GM19324 (cell line): Measurements from ENCODE around the gene SYNJ1.
"Not testable (repeated sequence)": the region's sequence is repeated elsewhere in the genome, so short reads cannot be mapped to it uniquely, and the experiment has no call there.

Source experiments
- ATAC-seq: cut with Tn5 transposase; IDR thresholded peaks from one replicate; pipeline ENCODE4 v1.9.1; 2021; ENCODE audit warnings: mild to moderate bottlenecking, moderate library complexity; ENCODE audit not compliant: unreplicated experiment, low FRiP score

SYNJ1 gene

DNA sequence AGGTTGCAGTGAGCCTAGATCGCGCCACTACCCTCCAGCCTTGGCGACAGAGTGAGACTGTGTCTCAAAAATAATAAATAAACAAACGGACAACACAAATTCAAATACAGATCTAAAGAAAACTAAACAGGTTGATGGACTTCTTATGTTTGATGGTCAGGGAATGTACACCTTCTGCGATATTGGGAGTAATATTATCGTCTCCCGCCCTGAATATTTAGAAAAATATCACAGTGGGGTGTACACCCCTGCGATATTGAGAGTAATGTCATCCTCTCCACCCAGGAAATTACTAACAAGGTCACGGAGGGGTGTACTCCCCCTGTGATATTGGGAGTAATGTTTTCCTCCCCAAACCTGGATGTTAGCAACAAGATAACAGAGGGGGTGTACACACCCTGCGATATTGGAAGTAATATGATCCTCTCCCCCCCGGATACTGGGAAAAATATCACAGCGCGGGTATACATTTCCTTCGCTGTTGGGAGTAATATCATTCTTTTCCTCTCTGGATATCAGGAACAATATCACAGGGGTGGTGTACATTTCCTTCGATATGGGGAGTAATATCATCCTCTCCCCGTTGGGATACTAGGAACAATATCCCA, 114.3 kb downstream of the SYNJ1 start:
- no peak for ATAC-seq

DNA sequence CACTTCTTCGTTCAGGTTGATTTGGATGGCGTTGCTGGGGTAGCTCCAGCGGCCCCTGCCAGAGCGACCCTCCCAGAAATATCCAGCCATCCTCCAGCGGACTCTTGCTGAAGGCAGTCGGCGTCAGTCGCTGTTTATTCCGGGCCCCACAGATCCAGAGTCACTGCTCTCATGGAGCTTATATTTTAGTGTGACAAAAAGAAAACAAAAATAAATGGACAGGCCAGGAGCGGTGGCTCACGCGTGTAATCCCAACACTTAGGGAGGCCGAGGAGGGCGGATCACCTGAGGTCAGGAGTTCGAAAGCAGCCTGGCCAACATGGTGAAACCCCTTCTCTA, 114.8 kb downstream of the SYNJ1 start:
- no peak for ATAC-seq

DNA sequence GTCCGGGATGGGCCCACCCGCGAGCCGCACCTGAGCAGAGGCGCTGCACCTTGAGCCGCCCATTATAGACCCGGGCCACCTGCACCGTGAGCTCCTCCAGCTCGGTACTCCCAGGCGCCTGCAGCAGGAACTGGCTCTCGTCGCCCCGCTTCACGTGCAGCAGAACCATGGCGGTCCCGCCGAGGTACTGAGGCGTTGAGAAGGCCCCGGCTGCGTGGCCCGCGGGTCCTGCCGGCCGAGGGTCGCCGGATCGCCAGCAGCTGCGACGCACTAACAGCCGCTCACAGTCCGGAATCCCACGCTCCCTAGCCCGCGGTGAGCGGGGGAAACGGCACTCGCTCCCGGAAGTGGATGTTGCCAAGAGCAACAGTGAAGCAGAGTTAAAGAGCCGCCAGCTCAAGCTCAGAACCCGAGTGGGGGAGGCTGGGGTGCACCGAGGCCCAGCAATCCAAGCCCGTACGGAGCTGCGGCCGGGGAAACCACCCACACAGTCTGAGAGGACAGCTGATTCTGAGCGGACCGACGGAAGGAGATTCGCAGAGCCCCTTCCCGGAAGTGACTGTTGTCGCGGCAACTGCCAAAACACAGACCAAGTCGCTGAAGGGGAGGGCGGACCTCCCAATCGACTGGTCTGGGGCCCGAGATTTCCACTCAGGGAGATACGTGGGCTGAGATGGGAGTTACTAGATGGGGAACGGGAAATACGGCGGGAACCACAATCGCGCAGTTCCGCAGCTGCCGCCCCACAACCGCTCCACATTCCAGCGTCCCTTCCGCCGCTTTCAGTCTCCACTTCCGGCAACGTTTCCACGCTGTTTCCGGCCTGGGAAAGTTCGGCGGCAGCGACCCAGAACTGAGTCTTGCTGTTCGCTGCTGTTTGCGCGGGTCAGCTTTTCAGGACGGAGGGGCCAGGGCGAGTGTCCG, 115.5 kb downstream of the SYNJ1 start, which contains the start of gene CFAP298:
CFAP298 (minus strand) TSS at position 303 of the 924 bp plus-strand sequence; CDS start at position 169, 134 bp downstream.
- ATAC-seq: peak; percentile 98

DNA sequence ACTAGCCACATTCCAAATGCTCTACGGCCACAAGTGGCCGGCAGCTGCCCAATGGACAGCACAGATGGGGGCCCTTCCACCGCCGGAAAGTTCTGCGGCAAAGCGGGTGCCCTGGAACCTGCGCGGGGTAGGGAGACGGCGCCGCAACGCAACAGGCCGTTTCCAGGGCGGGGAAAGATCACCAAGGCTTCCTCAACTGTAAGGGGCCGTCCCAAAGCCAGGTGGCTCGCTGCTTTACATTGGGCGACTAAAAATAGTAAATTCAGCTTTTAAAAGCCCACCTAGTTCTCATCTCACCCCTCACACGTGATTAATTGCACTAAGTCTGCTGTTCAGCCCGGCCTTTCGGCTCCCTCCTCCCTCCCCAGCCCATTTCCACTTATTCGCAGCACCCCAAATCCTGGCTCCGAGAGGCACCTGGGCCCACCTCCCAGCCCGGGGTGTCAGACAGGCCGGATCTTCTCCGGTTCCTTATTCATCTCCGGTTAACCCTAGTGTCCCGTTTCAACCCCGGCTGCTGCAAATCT, 116.3 kb downstream of the SYNJ1 start:
- no peak for ATAC-seq

DNA sequence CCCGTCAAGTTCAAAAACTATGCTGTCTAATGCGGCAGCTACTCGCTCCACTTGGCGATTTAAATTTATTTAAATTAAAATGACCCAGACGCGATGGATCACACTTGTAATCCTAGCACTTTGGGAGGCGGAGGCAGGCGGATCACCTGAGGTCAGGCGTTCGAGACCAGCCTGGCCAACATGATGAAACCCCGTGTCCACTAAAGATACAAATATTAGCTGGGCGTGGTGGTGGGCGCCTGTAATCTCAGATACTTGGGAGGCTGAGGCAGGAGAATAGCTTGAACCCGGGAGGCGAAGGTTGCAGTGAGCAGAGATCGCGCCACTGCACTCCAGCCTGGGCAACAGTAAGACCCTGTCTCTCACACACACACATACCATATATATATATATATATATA, 116.9 kb downstream of the SYNJ1 start:
- not testable (repeated sequence) for ATAC-seq

DNA sequence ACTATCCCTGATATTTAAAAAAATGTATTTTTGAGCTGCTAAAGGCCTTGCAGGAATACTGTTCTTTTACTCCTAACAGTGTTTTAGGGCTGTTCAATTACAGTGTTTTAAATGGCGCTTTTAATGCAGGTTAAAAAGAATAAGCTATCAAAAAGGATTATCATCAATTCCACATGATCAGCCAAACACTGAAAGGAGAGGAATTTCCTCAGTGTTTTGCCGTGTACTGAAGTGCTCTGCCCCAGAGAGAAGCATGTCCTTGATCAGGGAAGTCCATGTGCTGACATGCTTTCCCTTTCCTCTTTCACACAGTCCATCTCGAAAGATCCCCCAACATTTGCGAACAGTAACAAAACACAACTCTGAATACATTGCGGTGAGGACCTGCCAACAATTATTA, 119.0 kb downstream of the SYNJ1 start:
- ATAC-seq: no peak

DNA sequence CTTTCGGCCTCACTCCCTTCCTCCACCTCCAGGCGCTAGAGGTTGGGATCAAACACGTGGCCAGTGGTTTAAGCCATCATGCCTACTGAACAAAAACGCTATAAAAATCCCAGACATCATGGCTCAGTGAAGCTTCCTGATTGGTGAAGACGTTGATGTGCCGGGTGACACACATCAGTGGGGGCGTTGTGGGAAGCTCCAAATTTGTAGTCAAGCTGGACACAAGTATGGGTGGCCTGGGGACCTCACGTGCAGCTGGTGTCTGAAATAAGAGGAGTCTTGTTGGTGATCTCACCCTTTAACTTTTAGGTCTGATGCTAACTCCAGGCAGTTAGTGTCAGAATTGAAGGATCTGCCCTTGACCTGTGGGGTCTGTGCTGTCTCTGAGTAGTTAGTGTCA, 122.3 kb downstream of the SYNJ1 start:
- no peak for ATAC-seq

DNA sequence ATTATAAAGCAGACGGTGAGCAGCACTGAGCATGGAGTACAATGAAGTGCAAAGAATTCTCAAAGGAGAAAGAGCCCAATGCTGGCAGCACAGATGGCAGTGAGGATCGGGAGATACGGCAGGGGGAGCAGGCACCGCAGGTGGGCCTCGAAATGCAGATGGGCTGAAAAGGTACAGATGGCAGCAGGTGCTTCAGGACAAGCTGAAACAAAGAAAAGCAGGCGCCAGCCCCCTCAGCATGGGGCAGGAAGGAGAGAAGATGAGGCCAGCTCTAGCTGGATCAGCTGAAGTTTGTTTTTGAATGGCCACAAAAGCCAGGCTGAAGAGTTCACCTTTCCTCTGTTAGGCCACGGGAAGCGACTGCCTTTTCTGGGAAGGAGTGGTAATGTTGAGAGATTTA, 123.3 kb downstream of the SYNJ1 start:
- ATAC-seq: no peak

DNA sequence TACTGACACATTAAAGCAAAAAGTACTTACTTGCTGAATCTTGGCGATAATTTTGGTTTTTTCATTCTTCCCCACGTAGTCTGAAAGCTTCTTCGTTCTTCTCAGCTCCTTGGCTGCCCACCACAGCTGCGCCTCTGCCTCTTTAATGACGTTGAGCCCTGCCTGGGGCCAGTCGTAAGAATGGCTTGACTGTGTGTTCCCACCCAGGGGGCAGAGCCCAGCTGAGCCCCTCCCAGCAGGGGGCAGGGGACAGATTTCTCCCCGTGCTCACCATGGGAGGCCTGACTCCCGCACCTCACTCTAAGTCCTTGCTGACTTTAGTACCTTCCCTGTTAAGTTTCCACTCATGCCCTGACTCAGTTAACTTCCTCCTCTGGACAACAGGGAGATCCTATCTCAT, 124.7 kb downstream of the SYNJ1 start:
- no peak for ATAC-seq

DNA sequence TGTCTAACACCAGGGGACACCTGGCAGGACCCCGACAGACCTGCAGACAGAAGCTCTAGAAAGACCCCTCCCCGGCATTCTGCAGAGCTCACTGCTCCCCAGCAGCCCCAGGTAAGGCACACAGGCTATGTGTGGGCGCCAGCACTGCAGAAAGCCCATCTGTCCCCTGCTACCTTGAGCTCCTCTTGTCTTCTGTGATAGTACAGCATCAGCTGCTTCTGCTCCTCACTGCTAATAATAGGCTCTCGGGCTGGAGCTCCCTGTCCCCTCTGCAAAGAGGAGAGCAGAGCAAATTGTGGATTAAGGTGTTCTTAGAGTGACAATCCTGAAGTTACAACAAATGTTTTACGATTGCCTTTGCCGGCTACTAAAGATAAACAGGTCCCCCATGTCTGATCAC, 125.7 kb downstream of the SYNJ1 start:
- ATAC-seq: no peak

DNA sequence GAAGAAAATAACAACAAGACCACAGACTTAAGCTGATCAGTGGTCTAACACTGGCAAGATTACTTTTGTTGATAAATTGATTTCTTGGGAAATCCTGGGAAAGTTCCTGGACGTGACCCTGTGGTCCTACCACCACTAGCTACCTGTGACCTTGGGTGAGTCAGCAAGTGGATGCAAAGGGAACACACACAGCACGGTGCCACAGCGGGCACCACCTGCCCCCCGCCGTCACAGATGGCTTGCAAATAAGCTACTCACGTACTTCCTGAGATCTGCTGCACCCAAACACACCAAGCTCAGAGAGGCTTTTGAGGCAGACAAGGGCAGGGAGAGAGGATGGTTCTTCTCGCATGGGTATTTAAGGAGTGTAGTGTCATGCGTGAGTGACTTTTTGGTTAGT, 128.3 kb downstream of the SYNJ1 start:
- no peak for ATAC-seq

DNA sequence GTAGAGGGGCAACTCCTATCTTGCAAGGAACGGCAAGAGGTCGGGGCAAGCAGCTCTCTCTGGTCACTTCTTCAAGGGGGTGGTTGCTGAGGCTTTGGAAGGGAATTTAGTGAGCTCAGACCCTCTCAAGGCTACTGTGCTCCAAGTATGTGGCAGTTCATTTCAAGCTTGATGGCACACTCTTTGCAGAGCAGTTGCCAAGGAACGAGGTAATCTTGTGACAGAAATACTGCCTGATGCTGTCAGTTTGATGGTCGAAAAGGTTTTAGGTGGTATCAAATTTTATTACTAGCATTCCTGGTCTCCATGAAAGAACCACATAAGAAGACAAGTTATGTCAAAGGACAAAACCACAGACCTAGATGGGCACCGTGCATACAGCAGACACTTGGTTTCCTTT, 128.7 kb downstream of the SYNJ1 start:
- ATAC-seq: no peak

DNA sequence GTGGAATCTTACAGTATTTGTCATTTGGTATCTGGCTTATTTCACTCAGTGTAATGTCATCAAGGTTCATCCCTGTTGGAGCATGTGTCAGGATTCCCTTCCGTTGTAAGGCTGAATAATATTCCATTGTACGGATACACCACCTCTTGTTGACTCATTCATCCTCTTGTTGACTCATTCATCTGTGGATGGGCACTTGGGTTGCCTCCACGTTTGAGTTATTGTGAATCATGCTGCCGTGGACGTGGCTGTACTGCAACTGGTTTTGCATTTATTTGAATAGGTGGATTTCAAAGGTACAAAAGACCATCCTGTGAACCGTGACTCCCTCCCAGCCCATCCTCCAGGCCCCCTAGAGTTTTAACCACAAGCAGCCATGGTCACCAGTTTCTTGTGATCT, 130.6 kb downstream of the SYNJ1 start:
- no peak for ATAC-seq

DNA sequence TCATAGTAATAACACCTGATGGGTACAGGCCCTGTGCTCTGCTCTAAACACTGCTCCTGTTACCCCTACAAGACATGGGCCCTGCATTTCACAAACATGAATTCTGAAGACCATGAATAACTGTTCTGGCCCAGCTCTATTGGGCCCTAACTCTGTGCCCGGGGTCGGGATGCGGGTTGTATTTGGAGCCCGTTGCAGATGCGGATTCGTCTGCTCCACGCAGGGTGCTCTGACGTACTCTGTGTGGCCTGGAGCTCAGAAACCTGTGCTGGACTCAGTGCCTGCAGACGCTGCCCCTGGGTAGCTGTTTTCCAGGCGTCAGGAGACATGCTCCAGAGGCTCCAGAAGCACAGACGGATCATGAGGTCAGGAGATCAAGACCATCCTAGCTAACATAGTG, 132.4 kb downstream of the SYNJ1 start:
- ATAC-seq: no peak

DNA sequence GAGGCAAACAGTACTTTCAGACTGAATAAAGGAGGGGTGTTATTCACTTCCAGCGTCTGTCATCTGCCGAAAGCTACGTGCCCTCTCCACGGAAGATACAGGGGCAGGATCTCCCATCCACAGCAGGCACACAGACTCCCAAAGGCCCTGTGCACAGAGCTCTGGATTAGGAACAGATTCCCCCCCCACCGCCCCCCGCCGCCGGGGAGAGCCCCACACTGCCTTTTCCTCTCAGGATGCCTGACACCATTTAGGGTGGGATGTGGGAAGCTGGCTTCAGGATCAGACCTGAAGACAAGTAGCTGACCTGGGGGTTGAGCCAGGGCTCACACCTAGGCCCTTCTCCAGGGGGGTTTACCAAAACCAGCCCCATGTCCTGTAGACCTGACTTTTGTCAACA, 134.1 kb downstream of the SYNJ1 start:
- ATAC-seq: no peak

DNA sequence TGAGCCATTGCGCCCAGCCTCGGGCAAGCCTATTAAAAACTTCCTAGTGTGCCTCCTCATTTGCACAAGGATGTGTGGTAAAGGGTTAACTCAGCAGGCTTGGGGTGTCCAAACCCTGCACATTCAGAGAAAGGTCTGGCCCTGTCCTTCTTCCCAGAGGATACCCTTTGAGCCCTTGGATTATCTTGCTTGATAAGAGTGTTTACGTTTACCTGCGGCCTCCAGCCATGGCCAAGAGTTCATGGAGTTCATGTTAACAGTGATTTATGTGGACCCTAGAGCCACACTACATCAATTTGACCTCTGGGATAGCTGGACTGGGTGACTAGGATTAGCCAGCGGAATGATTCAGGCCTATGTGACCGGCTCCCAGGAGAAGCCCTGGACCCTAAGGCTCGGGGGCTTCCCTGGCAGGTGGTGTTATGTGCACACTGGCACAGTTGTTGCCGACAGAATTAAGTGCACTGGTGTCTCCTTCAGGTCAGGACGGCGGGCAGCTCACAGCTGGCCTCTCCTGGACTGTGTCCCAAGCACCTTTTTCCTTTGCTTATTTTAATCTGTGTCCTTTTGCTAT, 134.8 kb downstream of the SYNJ1 start:
- no peak for ATAC-seq

DNA sequence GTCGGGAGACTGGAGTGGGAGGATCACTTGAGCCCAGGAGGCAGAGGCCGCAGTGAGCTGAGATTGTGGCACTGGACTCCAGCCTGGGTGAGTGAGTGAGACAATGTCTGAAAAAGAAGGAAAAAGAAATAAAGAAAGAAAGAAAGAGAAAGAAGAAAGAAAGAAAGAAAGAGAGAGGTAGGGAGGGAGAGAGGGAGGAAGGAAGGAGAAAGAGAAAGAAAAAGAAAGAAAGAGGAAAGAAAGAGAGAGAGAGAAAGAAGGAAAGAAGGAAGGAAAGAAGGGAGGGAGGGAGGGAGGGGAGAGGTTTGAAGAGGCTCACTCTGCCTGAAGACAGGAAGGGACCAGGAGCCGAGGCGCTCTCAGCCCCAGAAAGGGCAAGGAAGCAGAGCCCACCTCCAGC, 137.7 kb downstream of the SYNJ1 start:
- no peak for ATAC-seq

DNA sequence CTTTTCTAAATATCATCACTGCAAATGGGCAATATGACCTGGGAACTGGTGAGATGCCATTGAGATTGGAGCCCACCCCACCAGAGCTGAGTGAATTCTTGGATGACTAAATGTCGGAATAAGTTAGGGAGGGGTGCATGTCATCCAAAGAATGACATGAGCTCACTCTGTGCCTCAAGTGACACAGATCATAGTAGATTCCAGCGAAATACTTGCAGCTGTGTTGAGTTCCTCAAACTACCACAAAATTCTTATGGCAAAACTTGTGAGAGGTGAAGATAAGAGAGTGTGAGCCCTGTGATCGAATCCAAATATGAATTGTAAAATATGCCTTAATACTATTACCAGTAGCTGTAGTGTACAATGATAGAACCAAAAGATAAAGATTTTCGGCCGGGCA, 140.2 kb downstream of the SYNJ1 start:
- ATAC-seq: no peak

DNA sequence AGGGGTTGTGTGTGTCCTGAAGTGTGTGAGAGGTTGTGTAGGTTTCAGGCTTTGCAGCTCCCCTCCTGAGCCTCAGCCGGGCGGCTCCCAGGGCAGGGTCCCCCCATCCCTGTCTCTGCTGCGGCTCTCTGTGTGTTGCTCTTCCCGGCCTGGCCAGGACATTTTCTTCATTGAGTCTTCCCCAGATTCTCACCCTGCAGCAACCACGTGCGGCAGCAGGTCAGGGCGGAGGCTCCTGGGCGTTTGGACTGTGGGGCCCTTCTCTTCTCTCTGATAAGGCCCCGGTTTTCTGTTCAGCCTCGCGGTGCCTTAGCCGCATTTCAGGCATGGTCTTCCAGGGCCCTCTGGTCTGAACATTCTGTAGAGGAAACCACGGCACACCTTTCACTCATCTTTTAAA, 140.7 kb downstream of the SYNJ1 start:
- no peak for ATAC-seq

DNA sequence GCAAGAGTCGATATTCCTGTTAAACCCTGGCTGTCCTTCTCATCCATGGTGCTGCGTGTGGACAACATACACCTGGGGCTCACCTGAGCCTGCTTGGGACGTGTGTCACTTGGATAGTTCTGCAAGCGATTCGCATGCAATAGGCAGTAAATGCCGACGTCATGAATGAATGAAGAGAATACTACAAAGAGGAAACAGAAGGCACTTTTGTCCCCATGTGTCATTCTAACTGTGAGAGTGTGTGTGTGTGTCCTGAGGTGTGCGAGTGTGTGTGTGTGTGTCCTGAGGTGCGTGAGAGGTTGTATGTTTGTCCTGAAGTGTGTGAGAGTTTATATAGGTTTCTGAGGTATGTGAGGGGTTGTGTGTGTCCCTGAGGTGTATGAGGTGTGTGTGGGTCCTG, 141.8 kb downstream of the SYNJ1 start:
- ATAC-seq: no peak

DNA sequence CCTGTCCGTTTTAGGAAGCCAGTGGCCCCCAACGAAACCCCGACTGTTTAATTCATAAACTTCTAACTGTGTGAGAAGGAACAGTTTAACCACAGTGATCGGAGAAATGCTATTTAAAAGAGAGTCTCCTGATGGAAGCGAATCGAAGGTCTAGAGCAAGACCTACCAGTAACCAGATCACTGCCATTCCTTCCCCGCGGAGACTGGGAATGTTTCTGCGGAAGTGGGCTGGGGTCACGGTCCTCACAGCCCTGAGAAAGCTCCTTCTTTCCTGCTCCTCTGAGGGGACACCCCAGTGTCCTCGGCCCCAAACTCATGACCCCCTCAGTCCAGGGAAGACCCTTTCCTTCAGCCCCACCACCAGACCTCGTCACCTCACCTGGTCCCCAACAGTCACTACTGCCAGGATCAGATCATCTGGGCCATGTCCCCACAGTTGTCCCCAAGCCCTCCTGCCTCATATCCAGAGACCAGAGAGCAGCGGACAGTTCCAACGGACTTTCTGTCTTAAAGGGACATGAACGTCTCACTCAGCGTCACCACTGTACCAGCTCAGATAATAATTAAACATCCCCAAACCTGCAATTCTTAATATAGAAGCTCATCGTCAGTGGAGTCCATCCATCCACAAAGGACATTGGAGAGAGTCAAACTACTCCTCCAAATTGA, 142.6 kb downstream of the SYNJ1 start, which contains the start of gene TCP10L:
TCP10L (minus strand) TSS at position 482 of the 669 bp plus-strand sequence. CDS start 1,219 bp downstream, outside the sequence.
- ATAC-seq: no peak
